Measurements from ENCODE around the gene SNUPN. TPM values are rescaled to one million over a fixed set of nuclear protein-coding genes. Genes with fewer than 3 reads are reported as not detected.
"Not testable (repeated sequence)": the region's sequence is repeated elsewhere in the genome, so short reads cannot be mapped to it uniquely, and the experiment has no call there.

Gene SNUPN
- total RNA-seq, 1 donor from 2014 or later = 16.1 TPM

- DNase-seq (ENCODE audit: low read depth in 2 of 2) = no peak
Measured at GRCh38 chr15:75583701-75584100, 41.8 kb downstream of the SNUPN start.

- DNase-seq (ENCODE audit: low read depth in 2 of 2) = not testable (repeated sequence)
Measured at GRCh38 chr15:75582943-75583342, 42.6 kb downstream of the SNUPN start.

- DNase-seq (ENCODE audit: low read depth in 2 of 2) = peak; percentile 75 to 79
Measured at GRCh38 chr15:75578948-75579920, 46.3 kb downstream of the SNUPN start, which contains the start of gene PTPN9. Gene PTPN9, minus strand, starts transcription at chr15:75579315. Its CDS starts 539 bp downstream, at chr15:75578776.

GRCh38 chr15:75578173-75578947 is 47.2 kb downstream of the SNUPN start:
- DNase-seq (ENCODE audit: low read depth in 2 of 2) = peak; percentile 30 to 45

- peak; percentile 25 to 26 for DNase-seq (ENCODE audit: low read depth in 2 of 2)
Measured at GRCh38 chr15:75577401-75578172, 47.9 kb downstream of the SNUPN start.

GRCh38 chr15:75573648-75574384 is 51.7 kb downstream of the SNUPN start:
- no peak for DNase-seq (ENCODE audit: low read depth in 2 of 2)

- peak in 1 of 2 donors; percentile 34 for DNase-seq (ENCODE audit: low read depth in 2 of 2)
Measured at GRCh38 chr15:75570126-75570845, 55.2 kb downstream of the SNUPN start.

- no peak for DNase-seq (ENCODE audit: low read depth in 2 of 2)
Measured at GRCh38 chr15:75565062-75565970, 60.2 kb downstream of the SNUPN start.

- no peak for DNase-seq (ENCODE audit: low read depth in 2 of 2)
Measured at GRCh38 chr15:75561888-75562287, 63.6 kb downstream of the SNUPN start.

- not testable (repeated sequence) for DNase-seq (ENCODE audit: low read depth in 2 of 2)
Measured at GRCh38 chr15:75559360-75559759, 66.2 kb downstream of the SNUPN start.

- DNase-seq (ENCODE audit: low read depth in 2 of 2) = not testable (repeated sequence)
Measured at GRCh38 chr15:75558955-75559354, 66.6 kb downstream of the SNUPN start.

GRCh38 chr15:75554717-75555116 is 70.8 kb downstream of the SNUPN start:
- no peak for DNase-seq (ENCODE audit: low read depth in 2 of 2)

- DNase-seq (ENCODE audit: low read depth in 2 of 2) = no peak
Measured at GRCh38 chr15:75553659-75554058, 71.9 kb downstream of the SNUPN start.

- DNase-seq (ENCODE audit: low read depth in 2 of 2) = no peak
Measured at GRCh38 chr15:75551091-75551490, 74.4 kb downstream of the SNUPN start.

Other genes starting within 250 kb of the SNUPN start
- gene SIN3A, start 174.0 kb downstream of the SNUPN start, total RNA-seq = 18.3 and 22.0 TPM in 2 replicates
- 9.2 and 9.7 TPM in 2 replicates for gene PTPN9, start 46.4 kb downstream of the SNUPN start, total RNA-seq
- gene IMP3, start 14.5 kb upstream of the SNUPN start, total RNA-seq = 51.6 and 92.1 TPM in 2 replicates
- gene SNX33, start 22.2 kb upstream of the SNUPN start, total RNA-seq = 7.6 and 13.3 TPM in 2 replicates
- under 0.01 TPM in 2 replicates for gene CSPG4, start 87.1 kb upstream of the SNUPN start, total RNA-seq
- gene UBE2Q2, start 217.7 kb upstream of the SNUPN start, total RNA-seq = 41.2 and 59.9 TPM in 2 replicates

Data from lung microvascular endothelial cell (primary cell).